ENCODE results near the gene PPP1R3A. TPM values are rescaled to one million over a fixed set of nuclear protein-coding genes. Genes with fewer than 3 reads are reported as not detected.

PPP1R3A gene
- total RNA-seq, 1 experiment from 2014 or later = not detected

GRCh38 chr7:113921363-113921762 lies 2.6 kb upstream of the PPP1R3A start:
- Histone ChIP-seq H3K27ac (ENCODE audit: insufficient read length, low read depth, low read length) (no peak overlapping the region), H3K14ac (ENCODE audit: insufficient read depth, low read length) (no peak overlapping the region), H2BK120ac (ENCODE audit: low read depth, low read length, poor library complexity, severe bottlenecking) (no peak overlapping the region), H4K91ac (ENCODE audit: insufficient read length, low read depth, low read length) (no peak overlapping the region), H3K23me2 (ENCODE audit: insufficient read length, low read depth, low read length, poor library complexity, severe bottlenecking) (no peaks in the 10 kb centered on the region), H3K27me3 (ENCODE audit: insufficient read depth, low read length) (no peaks in the 10 kb centered on the region), H3K9ac (ENCODE audit: extremely low read depth, insufficient read length, low read length) (no peak overlapping the region), H4K8ac (replicated peaks; ENCODE audit: insufficient read length, low read depth, low read length) (no peak overlapping the region), H2BK15ac (ENCODE audit: low read depth, low read length) (no peak overlapping the region), H4K20me1 (ENCODE audit: control insufficient read depth, insufficient read depth, insufficient read length) (no peaks in the 10 kb centered on the region), H3K79me2 (ENCODE audit: insufficient read depth, low read length) (no peaks in the 10 kb centered on the region), H2BK20ac (ENCODE audit: low read depth, low read length, poor library complexity, severe bottlenecking) (no peak overlapping the region), H3T11ph (ENCODE audit: low read length) (no peak overlapping the region), H3K9me3 (ENCODE audit: control insufficient read depth, low read depth, low read length) (no peaks in the 10 kb centered on the region), H4K5ac (ENCODE audit: insufficient read length, low read depth, low read length) (no peak overlapping the region), H3K79me1 (ENCODE audit: insufficient read depth, low read depth, low read length, poor library complexity, severe bottlenecking) (no peaks in the 10 kb centered on the region), H2BK12ac (ENCODE audit: insufficient read length, low read depth, low read length) (no peak overlapping the region), H3K23ac (ENCODE audit: insufficient read length, low read depth, low read length) (no peak overlapping the region), H3K4me2 (ENCODE audit: insufficient read depth, insufficient read length, low read length) (no peak overlapping the region), H2BK5ac (ENCODE audit: insufficient read length, low read length) (no peak overlapping the region), H3K18ac (ENCODE audit: insufficient read length, low read depth, low read length) (no peak overlapping the region), H3K56ac (ENCODE audit: insufficient read length, low read depth, low read length) (no peak overlapping the region), H3K4ac (ENCODE audit: low read depth, low read length) (no peak overlapping the region), H2AK5ac (ENCODE audit: insufficient read length, low read length) (no peak overlapping the region), H3K4me1 (ENCODE audit: insufficient read depth, low read length) (no peaks in the 10 kb centered on the region), H2AFZ (ENCODE audit: low read length) (no peak overlapping the region)
- H3K4me3 Mint-ChIP-seq = no peak overlapping the region
- DNase-seq = no peak
- no peak overlapping the region for H3K27ac Mint-ChIP-seq
- H3K27me3 Mint-ChIP-seq (ENCODE audit: low read depth) = no peaks in the 10 kb centered on the region
- no peak for TF ChIP-seq CTCF (conservative IDR thresholded peaks at IDR 0.05)
- no peaks in the 10 kb centered on the region for H3K9me3 Mint-ChIP-seq
- H3K36me3 Mint-ChIP-seq (ENCODE audit: insufficient read depth in 1 of 3, low read depth in 3 of 3) = no peaks in the 10 kb centered on the region
- 0 out of 4 replicates have a peak, but pooled peaks cover 0 to 2% of the 10 kb centered on the region in 2 experiments for H3K4me1 Mint-ChIP-seq

All from H9 (cell line).